HAP-1 (cell line): ENCODE results near the gene LCT.

ENCODE experiments used
- DNase-seq, 2 experiments: peaks; one replicate each; pipeline ENCODE4 v3.0.0-alpha.2; 2016 to 2020; ENCODE audit warnings: low spot score in 2 of 2
- H3K27me3 ChIP-seq: fragments of 250-450 bp; sonication (Bioruptor Pico); 2 replicates; pipeline ENCODE4 v1.5.1; 2020; ENCODE audit warnings: low read depth, mild to moderate bottlenecking, moderate library complexity
- H3K36me3 ChIP-seq: fragments of 250-450 bp; sonication (Bioruptor Pico); replicated peaks from 2 replicates; pipeline ENCODE4 v1.5.1; 2020; ENCODE audit warnings: mild to moderate bottlenecking
- H3K4me1 ChIP-seq: fragments of 250-450 bp; sonication (Bioruptor Pico); 2 replicates; pipeline ENCODE4 v1.5.1; 2020; ENCODE audit warnings: mild to moderate bottlenecking
- H3K4me3 ChIP-seq: fragments of 250-450 bp; sonication (Bioruptor Pico); 2 replicates; pipeline ENCODE4 v1.5.1; 2020; ENCODE audit warnings: mild to moderate bottlenecking, moderate library complexity
- H3K9me3 ChIP-seq: fragments of 250-450 bp; sonication (Bioruptor Pico); 2 replicates; pipeline ENCODE4 v1.5.1; 2020; ENCODE audit warnings: mild to moderate bottlenecking, moderate library complexity
- in situ Hi-C: fragments of 300-500 bp; cut with MboI; formaldehyde crosslinking; loops from 3 replicates; pipeline ENCODE4 v1.14.3; 2020; ENCODE audit warnings: low sequenced_read_pairs, inconsistent platforms, mixed read lengths

Gene LCT

DNA sequence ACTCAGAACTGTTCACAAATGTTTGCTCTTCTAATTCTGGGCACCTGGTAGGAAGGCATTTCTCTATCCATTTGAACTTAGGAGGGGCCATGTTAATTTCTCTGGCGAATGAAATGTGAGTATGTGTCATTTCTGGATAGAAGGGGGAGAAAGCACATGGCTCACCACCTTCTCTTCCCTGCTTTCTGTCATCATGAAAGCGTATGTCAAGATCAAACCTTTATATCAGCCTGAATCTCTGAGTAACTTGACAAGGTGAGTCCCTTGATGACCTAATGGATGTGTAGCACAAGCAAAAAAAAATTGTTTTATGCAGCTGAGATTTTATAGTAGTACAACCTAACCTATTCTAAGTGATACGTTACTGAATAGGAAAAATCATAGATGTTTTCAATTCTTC is 12.1 kb upstream of the LCT start:
- H3K36me3 ChIP-seq, result peaks cover 83% of the 10 kb centered on the region
- no peaks in the 10 kb centered on the region for H3K9me3 ChIP-seq
- no peak for DNase-seq
- H3K27me3 ChIP-seq, result no peaks in the 10 kb centered on the region
- no peak overlapping the region for H3K4me3 ChIP-seq
- no peaks in the 10 kb centered on the region for H3K4me1 ChIP-seq
- in situ Hi-C loops, result no loop called here

DNA sequence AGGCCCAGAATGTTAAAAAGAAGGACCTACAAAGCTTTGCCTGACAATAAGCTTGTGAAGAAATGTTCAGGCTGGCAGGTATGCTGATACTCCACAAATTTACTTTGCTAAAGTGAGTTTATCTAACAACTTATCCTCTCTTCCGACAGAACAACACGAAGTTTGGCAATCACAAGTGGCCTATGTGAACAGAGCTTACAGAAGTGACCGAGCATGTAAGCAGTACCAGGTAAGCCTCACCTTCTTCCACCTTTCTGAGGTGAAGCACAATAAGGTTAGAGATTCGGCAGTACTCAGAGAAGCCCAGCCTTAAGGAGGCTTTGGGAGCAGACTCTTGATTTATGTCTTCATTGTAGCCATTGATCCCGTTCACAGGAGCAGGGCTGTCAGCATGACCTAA is 9.0 kb upstream of the LCT start:
- DNase-seq, result no peak
- H3K4me1 ChIP-seq, result no peaks in the 10 kb centered on the region
- H3K9me3 ChIP-seq, result no peaks in the 10 kb centered on the region
- no peak overlapping the region for H3K4me3 ChIP-seq
- H3K36me3 ChIP-seq, result peaks cover 89% of the 10 kb centered on the region
- H3K27me3 ChIP-seq, result no peaks in the 10 kb centered on the region
- in situ Hi-C loops, result no loop called here

- in situ Hi-C loops, result no loop called here
- Histone ChIP-seq H3K36me3 (peaks cover 89% of the 10 kb centered on the region), H3K4me1 (no peaks in the 10 kb centered on the region), H3K9me3 (no peaks in the 10 kb centered on the region), H3K4me3 (no peak overlapping the region), H3K27me3 (no peaks in the 10 kb centered on the region)
- no peak for DNase-seq
These were observed 8.3 kb upstream of the LCT start for GRCh38 chr2:135845257-135845656.

DNA sequence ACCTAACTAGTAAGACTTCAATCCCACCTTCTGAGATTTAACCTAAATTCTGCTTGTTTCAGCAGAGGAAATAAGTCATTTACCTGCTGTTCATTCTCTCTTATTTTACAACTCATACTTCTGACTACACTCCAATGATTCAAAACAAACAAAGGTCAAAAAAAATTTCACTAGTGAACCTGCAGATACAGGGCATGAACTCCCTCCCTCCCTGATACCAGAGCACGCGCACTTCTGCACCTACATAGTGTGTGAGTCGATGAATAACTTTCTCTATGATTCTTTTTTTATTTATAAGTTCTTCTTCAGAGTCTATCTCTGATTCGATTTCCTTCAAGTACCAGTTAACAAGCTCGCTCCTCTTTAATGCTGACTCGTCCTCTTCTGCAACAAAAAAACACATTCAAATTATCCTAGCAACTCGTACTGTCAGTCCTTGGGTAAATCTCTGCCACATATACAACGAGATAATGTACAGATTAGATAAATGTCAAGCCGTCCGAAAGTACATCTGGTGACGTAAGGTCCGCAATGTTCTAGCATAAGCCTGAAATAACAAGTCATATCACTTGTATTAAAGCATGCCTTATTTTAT is 7.4 kb upstream of the LCT start:
- no peak for DNase-seq
- in situ Hi-C loops, result no loop called here
- no peaks in the 10 kb centered on the region for H3K27me3 ChIP-seq
- no peaks in the 10 kb centered on the region for H3K9me3 ChIP-seq
- no peak overlapping the region for H3K4me3 ChIP-seq
- peaks cover 87% of the 10 kb centered on the region for H3K36me3 ChIP-seq
- peaks cover 3% of the 10 kb centered on the region; the same call in 1 of the 2 replicates for H3K4me1 ChIP-seq

DNA sequence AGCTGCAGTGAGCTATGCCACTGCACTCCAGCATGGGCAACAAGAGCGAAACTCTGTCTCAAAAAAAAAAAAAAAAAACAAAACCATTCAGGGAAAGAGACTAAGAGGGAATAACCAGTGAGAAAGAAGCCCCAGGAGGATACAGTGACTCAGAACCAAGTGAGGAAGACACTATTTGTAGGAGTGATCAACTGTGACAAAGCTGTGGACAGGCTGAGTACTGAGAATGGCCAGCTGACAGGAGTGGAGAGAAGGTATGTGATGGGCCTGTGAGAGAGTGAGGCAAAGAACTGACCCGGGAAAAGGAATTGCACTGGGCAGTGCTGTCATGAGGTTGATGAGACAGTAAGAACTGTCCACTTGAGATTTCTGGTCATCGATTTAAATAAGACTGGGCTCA is 6.7 kb upstream of the LCT start:
- DNase-seq, result no peak
- no peaks in the 10 kb centered on the region for H3K9me3 ChIP-seq
- H3K4me3 ChIP-seq, result no peak overlapping the region
- peaks cover 3% of the 10 kb centered on the region; the same call in 1 of the 2 replicates for H3K4me1 ChIP-seq
- in situ Hi-C loops, result no loop called here
- no peaks in the 10 kb centered on the region for H3K27me3 ChIP-seq
- peaks cover 80% of the 10 kb centered on the region for H3K36me3 ChIP-seq

DNA sequence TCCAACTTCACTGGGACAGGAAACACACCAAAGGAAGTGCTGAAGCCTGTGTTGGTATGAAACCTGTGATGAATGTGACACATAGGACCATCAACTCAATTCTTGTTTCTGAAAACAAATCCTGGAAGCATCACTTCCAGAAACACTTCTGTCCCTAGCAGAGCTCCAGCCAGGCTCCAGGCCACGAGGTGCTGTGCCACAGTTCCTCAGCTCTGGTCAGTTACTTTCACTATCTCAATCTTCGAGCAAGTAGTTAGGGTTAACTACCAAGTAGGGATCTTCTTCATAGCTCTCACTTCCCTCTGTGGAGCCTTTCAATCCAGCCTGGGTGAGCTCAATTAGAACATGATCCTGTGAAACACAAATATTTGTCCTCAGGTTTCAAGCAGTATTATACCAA is 3.6 kb upstream of the LCT start:
- in situ Hi-C loops, result no loop called here
- H3K27me3 ChIP-seq, result no peaks in the 10 kb centered on the region
- no peak for DNase-seq
- no peaks in the 10 kb centered on the region for H3K9me3 ChIP-seq
- H3K4me1 ChIP-seq, result peaks cover 3% of the 10 kb centered on the region; the same call in 1 of the 2 replicates
- H3K4me3 ChIP-seq, result no peak overlapping the region
- H3K36me3 ChIP-seq, result peaks cover 51% of the 10 kb centered on the region

DNA sequence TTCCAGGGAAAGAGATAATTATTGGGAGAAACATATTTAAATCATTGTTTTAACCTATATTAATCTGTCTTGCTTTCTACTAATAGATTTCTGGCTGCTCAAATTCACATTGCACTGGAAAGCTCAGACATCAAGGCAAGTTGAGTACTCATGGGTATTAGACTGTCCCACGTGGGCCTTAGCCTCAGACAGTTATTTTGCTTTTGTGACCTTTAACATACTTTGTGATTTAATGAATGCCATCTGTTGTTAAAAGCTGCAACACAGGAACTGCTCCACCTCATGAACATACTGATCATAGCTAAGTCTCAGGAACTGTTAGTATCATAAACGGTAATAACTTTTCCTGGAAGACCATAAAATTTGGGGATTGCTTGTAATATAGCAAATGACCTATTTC is 2.7 kb upstream of the LCT start:
- in situ Hi-C loops, result no loop called here
- H3K27me3 ChIP-seq, result no peaks in the 10 kb centered on the region
- no peaks in the 10 kb centered on the region for H3K9me3 ChIP-seq
- no peak overlapping the region for H3K4me3 ChIP-seq
- peaks cover 43% of the 10 kb centered on the region for H3K36me3 ChIP-seq
- H3K4me1 ChIP-seq, result peaks cover 3% of the 10 kb centered on the region; the same call in 1 of the 2 replicates
- no peak for DNase-seq

- Histone ChIP-seq H3K4me3 (no peak overlapping the region), H3K36me3 (peaks cover 31% of the 10 kb centered on the region), H3K4me1 (peaks cover 3% of the 10 kb centered on the region; the same call in 1 of the 2 replicates), H3K27me3 (no peaks in the 10 kb centered on the region), H3K9me3 (no peaks in the 10 kb centered on the region)
- in situ Hi-C loops, result no loop called here
- no peak for DNase-seq
These were observed 1.5 kb upstream of the LCT start for GRCh38 chr2:135838502-135838901.

GRCh38 chr2:135832891-135833290 is 4.1 kb downstream of the LCT start:
- Histone ChIP-seq H3K4me3 (no peak overlapping the region), H3K9me3 (no peaks in the 10 kb centered on the region), H3K27me3 (no peaks in the 10 kb centered on the region), H3K4me1 (no peaks in the 10 kb centered on the region), H3K36me3 (no peaks in the 10 kb centered on the region)
- no peak for DNase-seq
- in situ Hi-C loops, result no loop called here

DNA sequence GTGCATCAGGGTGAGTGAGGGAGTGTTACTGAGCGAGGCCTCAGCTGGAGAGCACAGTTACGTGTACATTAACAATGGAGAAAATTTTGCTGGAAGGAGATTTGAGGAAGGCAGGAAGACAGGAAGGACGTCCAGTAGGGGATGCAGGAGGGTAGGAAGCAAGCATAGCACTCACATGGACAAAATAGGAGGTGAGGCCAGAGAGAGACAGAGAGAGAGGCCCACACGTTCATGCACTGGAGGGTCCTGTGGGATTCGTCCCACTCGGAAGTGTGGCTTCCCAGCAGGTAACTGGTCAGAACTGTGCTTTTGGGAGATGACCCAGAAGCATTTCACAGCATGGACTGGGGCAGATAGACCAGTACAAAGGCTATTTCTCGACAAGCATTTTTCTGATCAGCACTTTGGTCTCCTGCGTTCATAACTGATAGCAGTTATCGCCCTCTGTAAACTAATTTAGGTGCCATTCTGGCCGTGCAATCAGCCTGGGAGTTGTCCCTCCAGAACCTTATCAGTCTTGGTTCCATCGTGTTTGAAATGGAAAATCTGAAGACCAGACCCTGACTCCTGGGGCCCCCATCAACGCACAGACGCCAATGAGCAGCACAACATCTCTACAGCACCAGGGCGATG is 5.7 kb downstream of the LCT start:
- H3K9me3 ChIP-seq, result no peaks in the 10 kb centered on the region
- no peak for DNase-seq
- H3K36me3 ChIP-seq, result no peaks in the 10 kb centered on the region
- no peaks in the 10 kb centered on the region for H3K27me3 ChIP-seq
- in situ Hi-C loops, result no loop called here
- H3K4me3 ChIP-seq, result no peak overlapping the region
- H3K4me1 ChIP-seq, result no peaks in the 10 kb centered on the region

GRCh38 chr2:135829378-135830135 is 7.4 kb downstream of the LCT start:
- no peaks in the 10 kb centered on the region for H3K4me1 ChIP-seq
- no peaks in the 10 kb centered on the region for H3K27me3 ChIP-seq
- in situ Hi-C loops, result no loop called here
- DNase-seq, result no peak
- no peaks in the 10 kb centered on the region for H3K36me3 ChIP-seq
- no peaks in the 10 kb centered on the region for H3K9me3 ChIP-seq
- H3K4me3 ChIP-seq, result no peak overlapping the region

DNA sequence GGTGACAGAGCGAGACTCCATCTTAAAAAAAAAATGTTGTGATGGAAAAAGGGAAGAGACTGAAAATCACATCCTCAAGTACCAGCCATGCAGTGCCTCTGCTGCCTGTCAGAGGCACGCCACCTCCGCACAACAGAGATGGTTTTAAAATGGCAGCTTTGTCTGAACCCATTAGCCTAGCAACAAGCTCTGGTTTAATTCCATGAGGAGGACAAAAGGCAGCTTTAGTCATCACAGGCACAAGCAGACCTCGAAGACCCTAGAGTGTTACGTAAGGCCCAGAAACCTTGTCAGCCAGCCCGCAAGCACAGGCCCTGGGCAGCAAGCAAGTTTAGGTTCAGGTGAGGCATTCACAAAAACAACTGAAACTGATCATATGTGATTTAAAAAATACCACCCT is 10.4 kb downstream of the LCT start:
- H3K27me3 ChIP-seq, result no peaks in the 10 kb centered on the region
- no peak for DNase-seq
- in situ Hi-C loops, result no loop called here

DNA sequence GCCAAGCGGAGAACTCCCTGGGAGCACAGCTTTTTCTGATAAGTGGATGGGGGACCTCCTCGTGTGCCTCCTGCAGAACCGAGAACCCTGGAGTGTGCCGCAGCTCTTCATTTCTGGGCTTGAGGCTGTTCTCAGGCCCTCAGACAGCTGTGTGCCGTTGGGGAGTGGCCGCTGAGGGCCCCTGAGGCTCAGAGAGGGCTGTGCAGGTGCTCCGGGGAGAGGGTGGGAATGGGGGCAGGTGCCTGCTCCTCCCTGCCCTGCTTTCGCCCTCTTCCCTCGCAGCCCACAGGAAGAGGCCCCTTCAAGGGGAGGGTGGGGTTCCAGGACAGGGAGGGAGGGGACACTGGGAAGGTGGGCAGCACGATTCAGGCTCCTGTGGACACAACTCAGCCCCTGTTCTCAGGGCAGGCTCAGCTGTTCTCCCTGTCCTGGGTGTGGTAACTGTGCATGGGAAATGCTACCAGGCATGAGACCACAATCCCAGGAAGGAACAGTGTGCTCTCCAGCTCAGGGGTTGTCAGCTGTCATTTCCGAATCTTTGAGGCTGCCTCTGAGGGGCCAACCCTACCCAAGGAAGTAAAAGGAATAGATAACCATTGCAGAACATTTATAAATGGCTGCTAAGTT is 11.3 kb downstream of the LCT start:
- H3K4me1 ChIP-seq, result no peaks in the 10 kb centered on the region
- no peak overlapping the region for H3K4me3 ChIP-seq
- H3K9me3 ChIP-seq, result no peaks in the 10 kb centered on the region
- in situ Hi-C loops, result no loop called here
- no peaks in the 10 kb centered on the region for H3K36me3 ChIP-seq
- no peak for DNase-seq
- no peaks in the 10 kb centered on the region for H3K27me3 ChIP-seq

More for the DNA sequence above, 10.4 kb downstream of the LCT start:
- no peak overlapping the region for H3K4me3 ChIP-seq
- H3K4me1 ChIP-seq, result no peaks in the 10 kb centered on the region
- H3K9me3 ChIP-seq, result no peaks in the 10 kb centered on the region
- H3K36me3 ChIP-seq, result no peaks in the 10 kb centered on the region

GRCh38 chr2:135825131-135825530 is 11.9 kb downstream of the LCT start:
- Histone ChIP-seq H3K4me1 (no peaks in the 10 kb centered on the region), H3K4me3 (no peak overlapping the region)
- in situ Hi-C loops, result no loop called here

More at GRCh38 chr2:135825131-135825530, 11.9 kb downstream of the LCT start:
- Histone ChIP-seq H3K27me3 (no peaks in the 10 kb centered on the region), H3K36me3 (no peaks in the 10 kb centered on the region), H3K9me3 (no peaks in the 10 kb centered on the region)
- DNase-seq, result no peak
